HG03066 (cell line): ENCODE data around the gene OR10G6.
"Not testable (repeated sequence)": the region's sequence is repeated elsewhere in the genome, so short reads cannot be mapped to it uniquely, and the experiment has no call there.

Source experiments
- ATAC-seq: cut with Tn5 transposase; IDR thresholded peaks from one replicate; pipeline ENCODE4 v1.9.1; 2021; ENCODE audit warnings: low read depth; ENCODE audit not compliant: unreplicated experiment

Gene OR10G6, protein sequence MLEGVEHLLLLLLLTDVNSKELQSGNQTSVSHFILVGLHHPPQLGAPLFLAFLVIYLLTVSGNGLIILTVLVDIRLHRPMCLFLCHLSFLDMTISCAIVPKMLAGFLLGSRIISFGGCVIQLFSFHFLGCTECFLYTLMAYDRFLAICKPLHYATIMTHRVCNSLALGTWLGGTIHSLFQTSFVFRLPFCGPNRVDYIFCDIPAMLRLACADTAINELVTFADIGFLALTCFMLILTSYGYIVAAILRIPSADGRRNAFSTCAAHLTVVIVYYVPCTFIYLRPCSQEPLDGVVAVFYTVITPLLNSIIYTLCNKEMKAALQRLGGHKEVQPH

DNA sequence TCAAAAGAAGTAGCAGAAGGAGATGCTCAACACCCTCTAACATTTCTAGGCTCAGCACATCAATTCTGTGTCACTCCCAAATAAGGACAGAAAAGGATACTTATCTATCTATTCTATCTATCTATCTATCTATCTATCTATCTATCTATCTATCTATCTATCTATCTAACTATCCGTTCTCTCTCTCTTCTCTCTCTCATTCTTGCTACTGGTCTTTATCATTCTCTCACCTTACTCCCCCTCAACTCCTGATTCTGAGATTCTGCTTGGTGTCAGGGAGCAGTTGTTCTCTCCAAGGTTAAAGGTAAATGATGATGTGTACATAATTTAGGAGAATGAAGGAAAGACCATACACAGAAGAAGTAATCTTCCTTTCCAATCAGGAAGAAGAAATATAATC lies at the start of gene OR10G6:
OR10G6 (minus strand) TSS at position 43 of the 400 bp plus-strand sequence; CDS start at position 43, 0 bp downstream.
- ATAC-seq = no peak

DNA sequence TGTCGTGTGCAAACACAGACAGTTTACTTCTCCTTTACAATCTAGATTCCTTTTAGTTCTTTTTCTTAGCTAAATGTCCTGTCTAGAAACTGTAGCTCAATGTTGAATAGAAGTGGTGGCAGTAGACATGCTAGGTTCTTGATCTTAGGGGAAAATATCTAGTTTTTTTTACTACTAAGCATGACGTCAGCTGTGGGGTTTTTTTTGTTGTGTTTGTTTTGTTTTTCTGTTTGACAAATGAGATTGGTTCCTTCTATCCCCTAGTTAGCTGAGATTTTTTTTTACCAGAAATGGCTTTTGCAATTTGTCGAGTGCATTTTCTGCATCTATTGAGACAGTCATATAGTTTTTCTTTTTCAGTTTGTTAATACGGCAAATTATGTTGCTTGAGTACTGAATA lies 48.5 kb upstream of the OR10G6 start:
- ATAC-seq = no peak

DNA sequence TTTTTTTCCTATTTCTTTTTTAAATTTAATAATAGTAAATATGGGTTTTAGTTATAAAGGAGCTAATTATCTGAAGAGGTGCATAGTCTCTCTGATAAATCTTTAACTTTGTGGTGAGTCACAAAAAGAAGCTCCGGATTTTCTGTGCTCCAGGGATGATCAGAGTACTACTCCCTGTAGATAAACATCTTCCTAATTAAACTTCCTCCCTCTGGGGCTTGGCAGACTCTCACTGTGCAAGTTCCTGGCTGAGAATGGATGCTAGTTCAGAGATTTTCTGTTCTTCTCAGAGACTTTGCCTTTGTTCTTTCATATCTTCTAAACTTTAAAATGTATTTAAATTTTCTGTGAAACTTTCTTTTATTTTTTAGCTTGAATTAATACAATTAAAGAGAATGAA lies 46.3 kb upstream of the OR10G6 start, which contains the start of gene OR10G7:
OR10G7 (minus strand) TSS at position 72 of the 400 bp plus-strand sequence. CDS start 2,324 bp downstream, outside the sequence.
- no peak for ATAC-seq

DNA sequence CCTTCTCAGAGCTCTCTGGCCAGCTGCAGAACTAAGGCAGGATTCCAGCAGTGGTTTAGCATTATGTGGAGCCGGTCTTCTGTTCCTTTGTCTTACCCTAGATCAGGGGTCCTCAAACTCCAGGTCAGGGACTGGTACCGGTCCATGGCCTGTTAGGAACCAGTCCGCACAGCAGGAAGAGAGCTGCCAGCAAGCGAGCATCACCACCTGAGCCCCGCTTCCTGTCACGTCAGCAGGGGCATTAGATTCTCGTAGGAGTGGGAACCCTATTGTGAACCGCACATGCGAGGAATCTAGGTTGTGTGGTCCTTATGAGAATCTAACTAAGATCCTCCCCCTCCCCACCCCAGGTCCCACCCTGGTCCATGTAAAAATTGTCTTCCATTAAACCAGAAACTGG lies 44.6 kb upstream of the OR10G6 start:
- no peak for ATAC-seq

DNA sequence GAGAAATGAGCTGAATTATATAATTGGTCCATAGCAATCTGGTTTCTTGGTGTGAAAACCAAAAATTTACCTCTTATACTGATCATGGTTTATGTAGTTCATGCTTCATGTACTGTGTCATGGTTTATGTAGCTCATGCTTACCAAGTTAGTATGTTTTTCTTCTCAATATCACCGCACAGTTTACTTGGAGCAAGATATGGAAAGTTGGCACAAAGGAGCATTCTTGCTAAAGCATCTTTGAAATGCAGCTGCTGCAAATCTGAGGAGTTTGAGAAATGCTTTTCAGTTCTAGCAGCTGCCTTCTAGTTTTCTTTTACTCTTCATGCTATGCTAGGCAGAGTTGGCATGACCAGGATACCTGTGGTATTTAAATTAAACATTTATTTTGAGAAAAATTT lies 41.7 kb upstream of the OR10G6 start:
- ATAC-seq = no peak

DNA sequence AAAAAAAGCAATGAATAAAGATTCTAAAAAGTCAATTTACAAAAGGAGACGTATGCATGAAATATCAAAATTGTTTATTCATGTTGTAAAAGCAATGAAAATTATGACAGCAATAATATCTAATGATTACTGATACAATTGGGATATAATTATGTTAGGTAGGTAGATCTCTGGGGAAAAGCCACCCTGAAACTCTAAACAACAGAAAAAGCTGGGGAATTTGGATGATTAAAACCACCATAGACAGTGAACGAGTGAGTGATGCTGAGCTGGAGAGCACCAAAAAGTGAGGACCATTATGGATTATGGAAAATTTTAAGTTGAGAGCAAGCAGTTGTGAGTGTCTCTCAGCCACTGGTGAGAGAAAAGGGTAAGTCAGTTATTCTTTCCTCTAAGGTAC lies 31.5 kb upstream of the OR10G6 start, which contains the start of gene OR10G8:
OR10G8 (plus strand) TSS at position 301 of the 400 bp plus-strand sequence. CDS start 2,825 bp downstream, outside the sequence.
- ATAC-seq = no peak

DNA sequence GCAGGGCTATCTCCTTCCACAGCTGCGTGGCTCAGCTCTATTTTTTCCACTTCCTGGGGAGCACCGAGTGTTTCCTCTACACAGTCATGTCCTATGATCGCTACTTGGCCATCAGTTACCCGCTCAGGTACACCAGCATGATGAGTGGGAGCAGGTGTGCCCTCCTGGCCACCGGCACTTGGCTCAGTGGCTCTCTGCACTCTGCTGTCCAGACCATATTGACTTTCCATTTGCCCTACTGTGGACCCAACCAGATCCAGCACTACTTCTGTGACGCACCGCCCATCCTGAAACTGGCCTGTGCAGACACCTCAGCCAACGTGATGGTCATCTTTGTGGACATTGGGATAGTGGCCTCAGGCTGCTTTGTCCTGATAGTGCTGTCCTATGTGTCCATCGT lies 20.9 kb upstream of the OR10G6 start:
- not testable (repeated sequence) for ATAC-seq

DNA sequence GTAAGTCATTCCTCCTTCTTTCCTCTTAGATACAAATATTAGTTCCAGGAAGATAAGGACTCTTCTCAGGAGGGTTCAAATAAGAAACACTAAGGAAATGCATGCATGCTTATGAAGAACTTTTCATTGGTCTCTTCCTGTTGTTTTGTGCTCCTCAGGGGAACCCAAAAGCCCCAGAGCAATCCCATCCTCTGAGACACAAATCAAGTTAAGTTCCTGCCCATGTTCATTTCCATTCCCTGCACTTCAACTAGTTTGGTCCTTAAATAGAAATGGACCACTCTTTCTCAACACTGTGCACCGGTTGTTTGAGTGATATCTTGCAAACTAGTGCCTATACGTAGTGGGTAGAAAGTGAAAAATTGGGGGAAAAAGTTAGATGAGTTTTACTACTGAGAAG lies 17.7 kb upstream of the OR10G6 start, which contains the start of gene OR10G4:
OR10G4 (plus strand) TSS at position 301 of the 400 bp plus-strand sequence. CDS start 2,578 bp downstream, outside the sequence.
- ATAC-seq = no peak

DNA sequence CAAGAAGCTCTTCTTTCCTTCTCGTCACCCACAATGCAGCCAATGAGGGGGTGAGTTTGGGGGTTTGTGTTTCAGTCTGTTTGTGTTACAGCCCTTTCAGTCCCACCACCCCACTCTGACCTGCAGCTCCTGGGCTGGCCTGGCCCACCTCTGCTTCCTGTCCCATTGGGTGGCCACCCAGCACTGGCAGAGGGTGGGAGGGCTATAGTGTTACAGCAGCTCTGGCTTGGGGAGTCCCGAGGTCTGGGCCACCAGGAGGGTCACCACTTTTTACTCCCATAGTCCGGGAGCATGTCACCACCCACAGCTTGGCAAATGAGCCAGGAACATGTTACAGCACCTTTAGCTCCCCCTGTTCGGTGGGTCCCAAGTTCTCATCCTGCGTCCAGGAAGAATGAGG lies 15.7 kb downstream of the OR10G6 start:
- no peak for ATAC-seq

DNA sequence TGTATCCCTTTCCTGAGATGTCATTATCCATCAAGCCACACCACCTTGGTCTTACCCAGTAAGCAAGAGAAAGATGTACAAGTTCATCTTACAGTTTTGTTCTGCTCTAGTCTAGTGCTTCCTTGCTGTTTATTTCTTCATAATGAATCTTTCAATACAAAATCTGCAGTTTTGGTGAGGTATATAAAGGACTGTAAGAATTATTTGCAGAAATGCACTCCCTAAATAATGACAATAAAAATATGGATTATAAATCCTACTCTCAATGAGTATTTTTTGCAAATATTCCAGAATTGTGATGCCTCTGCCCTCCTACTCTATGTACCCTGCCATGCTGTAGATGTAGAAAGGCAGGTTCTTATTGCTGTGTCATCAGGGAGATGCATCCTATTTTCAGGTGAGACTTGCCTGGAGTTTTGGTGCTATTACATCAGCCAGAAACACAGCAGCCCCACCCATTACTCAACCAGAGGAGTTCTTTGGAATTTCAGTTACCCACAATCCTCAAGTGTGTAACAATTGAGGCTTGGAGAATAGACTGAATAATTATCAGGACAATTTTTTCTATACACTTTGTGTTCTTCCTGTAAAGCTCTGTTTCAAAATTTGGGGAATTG lies 17.1 kb downstream of the OR10G6 start, which contains the start of gene OR10S1:
OR10S1 (minus strand) TSS at position 51 of the 617 bp plus-strand sequence. CDS start 117 bp downstream, outside the sequence.
- ATAC-seq = no peak

DNA sequence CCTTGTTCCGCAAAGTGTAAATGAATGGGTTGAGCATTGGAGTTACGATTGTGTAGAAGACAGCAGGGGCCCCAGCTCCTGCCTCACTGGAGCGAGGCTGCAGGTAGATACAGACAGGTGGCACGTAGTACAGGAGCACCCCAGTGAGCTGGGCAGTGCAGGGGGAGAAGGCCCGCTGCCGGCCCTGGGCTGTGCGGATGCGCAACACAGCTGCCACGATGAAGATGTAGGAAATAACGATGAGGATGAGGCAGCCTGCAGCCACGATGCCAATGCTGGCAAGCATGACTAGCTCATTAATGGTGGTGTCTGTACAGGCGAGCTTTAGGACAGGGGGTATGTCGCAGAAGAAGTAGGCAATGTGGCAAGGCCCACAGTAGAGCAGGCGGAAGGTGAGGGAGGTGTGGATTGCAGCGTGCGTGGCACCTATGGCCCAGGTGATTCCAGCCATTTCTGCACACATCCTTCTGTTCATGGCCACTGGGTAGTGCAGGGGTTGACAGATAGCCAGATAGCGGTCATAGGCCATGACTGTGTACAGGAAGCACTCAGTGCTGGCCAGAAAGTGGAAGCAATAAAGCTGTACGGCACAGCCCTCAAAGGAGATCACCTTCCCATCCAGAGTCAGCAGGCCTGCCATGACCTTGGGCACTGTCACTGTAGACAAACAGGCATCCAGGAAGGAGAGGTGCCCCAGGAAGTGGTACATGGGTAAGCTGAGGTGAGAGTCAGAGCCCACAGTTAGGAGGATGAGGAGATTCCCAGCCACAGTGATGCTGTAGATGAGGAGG lies 18.0 kb downstream of the OR10G6 start:
- no peak for ATAC-seq

DNA sequence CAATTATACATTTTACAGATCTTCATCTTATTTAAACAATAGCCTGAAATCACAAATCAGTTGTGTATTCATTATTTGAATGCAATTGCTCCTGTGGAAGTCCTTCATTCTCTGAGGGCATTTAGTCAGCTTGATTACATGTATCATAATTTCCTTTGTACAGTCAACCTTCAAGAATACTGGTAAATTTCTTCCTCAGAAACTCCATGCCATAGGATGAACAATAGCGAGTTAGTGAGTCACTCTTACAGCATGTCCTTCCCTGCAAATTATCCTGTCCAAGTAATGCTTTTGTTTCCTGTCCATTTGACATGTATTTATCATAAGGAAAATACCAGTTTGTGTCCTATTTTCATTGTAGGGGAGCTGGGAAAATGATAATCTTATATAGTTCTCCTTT lies 21.1 kb downstream of the OR10G6 start:
- ATAC-seq = no peak

DNA sequence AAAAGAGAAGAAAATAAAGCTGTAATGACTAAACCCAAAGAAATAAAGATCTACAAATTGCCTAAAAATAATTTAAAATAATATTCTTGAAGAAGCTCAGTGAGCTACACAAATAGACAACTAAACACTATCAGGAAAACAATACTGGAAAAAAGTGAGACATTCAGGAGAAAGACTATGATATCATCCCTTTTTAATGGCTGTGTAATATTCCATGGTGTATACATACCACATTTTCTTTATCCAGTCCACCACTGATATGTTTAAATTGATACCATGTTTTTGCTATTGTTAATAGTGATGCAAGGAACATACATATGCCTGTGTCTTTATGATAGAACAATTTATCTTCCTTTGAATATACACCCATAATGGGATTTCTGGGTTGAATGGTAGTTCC lies 38.2 kb downstream of the OR10G6 start:
- no peak for ATAC-seq

DNA sequence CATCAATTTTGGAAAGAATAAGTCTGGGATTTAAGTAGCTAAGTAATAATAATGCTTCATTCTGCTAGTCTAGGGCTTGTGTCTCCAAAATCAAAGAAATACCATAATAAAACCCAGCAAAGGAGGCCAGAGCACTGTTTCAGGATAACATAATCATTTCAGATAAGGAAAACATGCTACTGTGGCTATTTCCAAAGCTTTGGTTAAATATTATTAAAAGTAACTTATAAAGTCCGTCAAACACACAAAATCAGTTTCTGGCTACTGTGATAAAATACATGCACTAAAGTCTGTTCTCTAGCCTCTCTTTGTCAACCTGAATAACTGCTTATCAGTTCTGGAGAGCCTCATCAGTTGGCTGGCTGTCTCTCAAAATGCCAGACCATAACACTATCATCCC lies 49.8 kb downstream of the OR10G6 start:
- no peak for ATAC-seq
